HG03103 (cell line): ENCODE data around the gene EPB41L2.

Experiments used
- ATAC-seq: cut with Tn5 transposase; IDR thresholded peaks from one replicate; pipeline ENCODE4 v1.9.1; 2021; ENCODE audit warnings: low read depth; ENCODE audit not compliant: unreplicated experiment

Gene EPB41L2

DNA sequence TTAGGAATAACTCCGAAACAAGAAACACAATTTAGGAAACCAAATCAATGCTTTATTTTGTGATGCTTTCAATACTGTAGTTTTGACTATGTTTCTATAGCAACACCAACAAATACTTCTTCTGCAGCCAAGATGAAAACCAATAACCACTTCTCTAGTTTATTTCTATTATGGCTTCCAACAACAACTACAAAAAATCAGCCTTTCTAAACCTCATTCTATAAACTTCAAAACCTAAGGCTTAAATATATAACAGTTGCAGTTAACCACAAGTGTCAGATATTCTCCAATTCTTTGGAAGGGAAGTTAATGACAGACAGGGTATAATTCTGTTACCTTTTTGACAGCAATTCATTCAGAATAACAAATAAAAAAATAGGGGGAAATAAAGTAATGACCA, 80.9 kb downstream of the EPB41L2 start:
- ATAC-seq, result no peak

DNA sequence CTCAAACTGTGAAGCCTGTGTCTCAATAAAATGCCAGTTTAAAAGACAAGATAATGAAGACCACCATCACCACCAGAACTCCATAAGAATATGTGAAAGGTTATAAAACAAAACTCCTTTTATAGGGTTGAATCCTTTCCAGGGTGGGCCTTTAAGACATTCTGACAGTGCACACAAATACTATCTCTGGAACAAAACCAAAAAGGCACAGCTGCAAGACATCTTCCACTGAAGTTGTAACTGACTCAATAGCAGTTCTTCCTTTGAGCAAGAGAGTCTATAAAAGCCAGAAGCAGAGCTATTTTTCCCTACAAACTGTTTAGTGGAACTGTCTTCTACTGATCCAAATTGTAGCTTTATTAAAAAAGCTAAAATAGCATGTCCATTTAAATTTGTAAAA, 81.6 kb downstream of the EPB41L2 start:
- no peak for ATAC-seq

GRCh38 chr6:130980310-130981032, 82.6 kb downstream of the EPB41L2 start:
- no peak for ATAC-seq

DNA sequence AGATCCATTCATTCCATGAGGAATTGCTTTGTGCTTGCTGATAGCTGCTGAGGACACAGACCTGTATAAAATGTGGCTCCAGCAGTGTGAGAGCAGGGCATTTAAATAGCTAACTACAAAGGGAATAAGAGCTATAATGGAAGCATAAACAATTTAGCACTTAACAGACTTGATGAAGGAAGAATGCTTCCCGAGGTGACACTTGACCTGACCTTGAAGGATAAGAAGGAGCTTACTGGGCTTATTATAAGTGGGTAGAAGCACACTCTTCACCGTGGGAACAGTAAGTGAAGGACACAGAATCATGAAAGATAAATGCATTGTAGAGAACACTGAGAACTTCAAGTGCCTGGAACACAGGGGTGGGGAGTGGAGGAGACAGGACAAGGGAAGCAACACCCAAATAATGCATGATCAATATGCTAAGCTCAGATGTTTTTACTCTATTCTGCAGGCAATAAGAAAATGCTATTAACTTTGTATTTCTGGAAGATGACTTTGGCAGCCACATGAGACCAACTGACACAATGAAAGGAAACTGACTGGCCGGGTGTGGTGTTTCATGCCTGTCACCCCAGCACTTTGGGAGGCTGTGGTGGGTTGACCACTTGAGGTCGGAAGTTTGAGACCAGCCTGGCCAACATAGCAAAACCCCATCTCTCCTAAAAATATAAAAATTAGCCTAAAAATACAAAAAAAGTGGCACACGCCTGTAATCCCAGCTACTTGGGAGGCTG, 84.2 kb downstream of the EPB41L2 start:
- ATAC-seq, result no peak

DNA sequence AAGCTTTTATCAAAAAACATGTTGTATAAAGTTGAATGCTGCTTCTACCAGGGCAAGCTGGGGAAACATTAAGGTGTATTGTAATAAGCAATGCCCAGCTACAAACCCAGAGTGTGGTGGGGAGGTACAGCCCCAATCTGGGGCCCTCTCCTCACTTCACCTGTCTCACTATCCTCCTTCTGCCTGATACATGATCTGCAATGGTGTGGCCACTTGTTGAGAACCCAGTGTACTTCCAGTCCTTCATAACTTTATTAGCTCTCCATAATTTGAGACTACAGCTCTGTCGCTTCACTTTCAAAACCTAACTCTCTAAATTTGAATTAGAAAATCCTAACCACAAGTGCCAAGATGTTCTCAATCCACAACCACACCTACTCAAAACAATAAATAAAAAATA, 84.9 kb downstream of the EPB41L2 start:
- no peak for ATAC-seq

DNA sequence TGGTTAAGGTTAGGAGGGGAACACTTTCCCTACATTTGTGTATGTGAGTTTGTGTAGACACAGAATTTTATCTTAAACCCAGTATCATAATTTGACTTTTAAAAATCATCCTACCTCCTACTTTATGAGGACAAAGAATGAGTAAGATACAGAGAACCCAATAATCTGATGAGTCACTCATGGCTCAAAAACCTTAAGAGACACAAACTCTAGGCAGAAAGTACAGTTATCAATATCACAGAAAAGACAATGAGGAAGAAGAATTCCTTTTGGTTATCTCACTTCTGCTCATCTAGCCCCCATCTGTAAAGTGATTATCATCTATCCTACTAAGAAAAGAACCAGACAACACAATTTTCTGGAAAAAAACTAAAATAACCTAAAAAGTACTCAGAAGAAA, 87.7 kb downstream of the EPB41L2 start:
- ATAC-seq, result no peak

DNA sequence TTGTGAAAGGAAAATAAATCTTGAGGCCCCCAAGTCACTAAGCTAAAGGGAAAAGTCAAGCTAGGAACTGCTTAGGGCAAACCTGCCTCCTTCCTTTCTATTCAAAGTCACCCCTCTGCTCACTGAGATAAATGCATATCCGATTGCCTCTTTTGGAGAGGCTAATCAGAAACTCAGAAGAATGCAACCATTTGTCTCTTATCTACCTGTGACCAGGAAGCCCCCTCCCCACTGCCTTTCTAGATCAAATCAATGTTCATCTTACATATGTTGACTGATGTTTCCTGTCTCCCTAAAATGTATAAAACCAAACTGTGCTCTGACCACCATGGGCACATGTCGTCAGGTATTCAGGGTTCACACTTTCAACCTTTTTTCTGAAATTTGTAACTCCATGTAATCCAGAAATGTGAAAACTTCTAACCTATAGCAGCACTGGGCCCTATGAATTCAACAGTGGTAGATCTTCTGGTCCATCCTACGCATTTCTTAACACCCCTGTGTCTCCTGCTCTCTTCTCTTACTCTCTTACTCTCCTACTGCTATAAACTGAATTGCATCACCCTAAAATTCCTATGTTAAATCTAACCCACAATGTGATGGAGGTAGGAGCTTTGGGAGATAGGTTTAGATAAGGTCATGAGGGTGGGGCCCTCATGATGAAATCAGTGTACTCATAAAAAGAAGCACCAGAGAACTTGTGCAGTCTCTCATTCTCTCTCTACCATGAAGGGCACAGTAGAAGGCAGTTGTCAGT, 89.3 kb downstream of the EPB41L2 start:
- no peak for ATAC-seq

DNA sequence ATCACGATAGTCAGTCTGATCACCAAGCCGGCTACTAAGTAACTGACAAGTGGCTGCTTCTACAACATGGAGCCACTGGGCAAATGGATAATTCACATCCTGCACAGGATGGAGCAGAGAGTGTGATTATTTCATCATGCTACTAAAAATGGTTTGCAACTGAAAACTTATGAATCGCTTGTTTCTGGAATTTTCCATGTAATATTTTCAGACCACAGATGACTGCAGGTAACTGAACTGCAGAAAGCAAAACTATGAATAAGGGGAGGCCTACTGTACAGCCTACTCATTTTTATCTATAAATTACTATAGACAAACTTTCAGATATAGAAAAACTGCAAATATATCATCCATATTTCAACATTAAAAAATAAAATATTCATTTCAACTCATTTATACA, 91.5 kb downstream of the EPB41L2 start:
- no peak for ATAC-seq

GRCh38 chr6:130970839-130971410, 92.1 kb downstream of the EPB41L2 start:
- no peak for ATAC-seq

- ATAC-seq, result no peak
Observed at GRCh38 chr6:130969791-130970491, 93.1 kb downstream of the EPB41L2 start.

DNA sequence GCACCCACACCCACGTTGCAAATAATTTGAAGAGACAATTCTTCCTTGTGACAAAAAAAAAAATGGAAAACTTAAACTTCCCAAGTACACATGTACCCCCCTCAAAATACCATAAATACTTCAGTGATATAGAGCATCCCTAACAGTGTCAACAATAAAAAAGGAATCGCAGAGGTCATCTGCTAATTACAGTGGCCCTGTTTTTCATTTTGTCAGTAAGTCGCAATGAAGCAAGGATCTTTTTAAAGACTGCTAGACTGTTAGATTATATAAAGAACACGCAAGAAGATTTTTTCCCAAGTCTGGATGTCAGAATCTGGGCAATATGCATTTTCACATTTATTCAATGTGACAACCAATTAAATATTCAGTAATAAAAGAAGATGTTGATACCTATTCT, 93.9 kb downstream of the EPB41L2 start:
- no peak for ATAC-seq

- no peak for ATAC-seq
Observed at GRCh38 chr6:130968476-130968875, 94.6 kb downstream of the EPB41L2 start.

- no peak for ATAC-seq
Observed at GRCh38 chr6:130967502-130968445, 95.3 kb downstream of the EPB41L2 start.

GRCh38 chr6:130966344-130966980, 96.6 kb downstream of the EPB41L2 start:
- no peak for ATAC-seq

GRCh38 chr6:130965656-130966055, 97.4 kb downstream of the EPB41L2 start:
- ATAC-seq, result no peak

GRCh38 chr6:130964808-130965604, 98.0 kb downstream of the EPB41L2 start:
- ATAC-seq, result peak; percentile 16

- peak; percentile 52 for ATAC-seq
Observed at GRCh38 chr6:130964289-130964688, 98.8 kb downstream of the EPB41L2 start.

- ATAC-seq, result no peak
Observed at GRCh38 chr6:130962966-130963365, 100.1 kb downstream of the EPB41L2 start.
